IMR-90 (cell line): ENCODE measurements around the gene AKAP8L. TPM values are rescaled to one million over a fixed set of nuclear protein-coding genes. Genes with fewer than 3 reads are reported as not detected.

Source experiments
- ATAC-seq: fragments of 200-7000 bp; cut with Tn5 transposase; 2 replicates; pipeline ENCODE4 v1.9.1; 2020; ENCODE audit warnings: low read depth, mild to moderate bottlenecking, moderate library complexity
- BruUV-seq: library from RNA; stranded (reverse); fragments of 400-500 nt; replicated peaks from 2 replicates; lab custom pipeline; 2021; lab: Mats Ljungman, UMichigan
- CTCF ChIA-PET: fragments of 300-600 bp; formaldehyde crosslinking; extraction: SDS; loops from one replicate; lab custom pipeline; 2021; ENCODE audit warnings: antibody characterized with exemption; lab: Yijun Ruan, JAX
- POLR2A ChIA-PET: fragments of 300-600 bp; sonication (Branson Sonifier 250); formaldehyde crosslinking; loops from one replicate; lab custom pipeline; 2022; ENCODE audit warnings: antibody characterized with exemption; ENCODE audit not compliant: unreplicated experiment; lab: Charles Lee
- DNase-seq: peaks from one replicate; pipeline ENCODE4 v3.0.0; 2013
- H2AFZ ChIP-seq: replicated peaks from 2 replicates; pipeline ENCODE3; 2013; ENCODE audit warnings: low read length, mild to moderate bottlenecking; ENCODE audit not compliant: poor library complexity
- H2AK5ac ChIP-seq: 2 replicates; pipeline ENCODE4 v1.6.1; 2013; ENCODE audit warnings: low read depth, low read length, inconsistent platforms
- H2AK9ac ChIP-seq: replicated peaks from 2 replicates; pipeline ENCODE3; 2013; ENCODE audit warnings: mild to moderate bottlenecking, low read depth, low read length, moderate library complexity; ENCODE audit not compliant: poor library complexity
- H2BK120ac ChIP-seq: 2 replicates; pipeline ENCODE4 v1.6.1; 2013; ENCODE audit warnings: low read depth, low read length, inconsistent platforms
- H2BK15ac ChIP-seq: 3 replicates; pipeline ENCODE4 v1.6.1; 2013; ENCODE audit warnings: low read depth, low read length, inconsistent platforms
- H2BK20ac ChIP-seq: 2 replicates; pipeline ENCODE4 v1.6.1; 2013; ENCODE audit warnings: low read depth, mild to moderate bottlenecking, inconsistent platforms, low read length, moderate library complexity
- H2BK5ac ChIP-seq: 2 replicates; pipeline ENCODE4 v1.6.1; 2013; ENCODE audit warnings: mild to moderate bottlenecking, low read depth, low read length, inconsistent platforms; ENCODE audit not compliant: poor library complexity, severe bottlenecking
- H3K14ac ChIP-seq: replicated peaks from 2 replicates; pipeline ENCODE4 v1.6.1; 2013; ENCODE audit warnings: low read depth, low read length, inconsistent platforms
- H3K18ac ChIP-seq: 2 replicates; pipeline ENCODE4 v1.6.1; 2013; ENCODE audit warnings: low read depth, low read length, control low read depth
- H3K23ac ChIP-seq: 2 replicates; pipeline ENCODE4 v1.6.1; 2013; ENCODE audit warnings: low read depth, low read length, inconsistent platforms
- H3K27ac ChIP-seq: 2 replicates; pipeline ENCODE4 v1.5.1; 2013; ENCODE audit warnings: mild to moderate bottlenecking, control low read depth, low read length; ENCODE audit not compliant: insufficient read depth
- H3K27me3 ChIP-seq: 2 replicates; pipeline ENCODE4 v1.6.1; 2013; ENCODE audit warnings: low read length; ENCODE audit not compliant: control insufficient read depth, insufficient read depth
- H3K36me3 ChIP-seq: 2 replicates; pipeline ENCODE4 v1.6.1; 2013; ENCODE audit warnings: low read length, mixed read lengths; ENCODE audit not compliant: control insufficient read depth, insufficient read depth
- H3K4ac ChIP-seq: 2 replicates; pipeline ENCODE4 v1.6.1; 2013; ENCODE audit warnings: low read depth, low read length, inconsistent platforms
- H3K4me1 ChIP-seq: 2 replicates; pipeline ENCODE4 v1.6.1; 2013; ENCODE audit warnings: low read length, mixed read lengths; ENCODE audit not compliant: control insufficient read depth, insufficient read depth
- H3K4me2 ChIP-seq: 2 replicates; pipeline ENCODE4 v1.6.1; 2013; ENCODE audit warnings: low read depth, mild to moderate bottlenecking, control low read depth, low read length, moderate library complexity
- H3K4me3 ChIP-seq: 2 replicates; pipeline ENCODE4 v1.5.1; 2013; ENCODE audit warnings: low read depth, mild to moderate bottlenecking, control low read depth, low read length, moderate library complexity; ENCODE audit not compliant: insufficient read depth
- H3K56ac ChIP-seq: 2 replicates; pipeline ENCODE4 v1.6.1; 2013; ENCODE audit warnings: low read length, inconsistent platforms; ENCODE audit not compliant: insufficient read depth; ENCODE audit errors: extremely low read depth
- H3K79me1 ChIP-seq, 2 experiments: 2 replicates each; pipeline ENCODE4 v1.6.1; 2013; ENCODE audit warnings: low read length in 2 of 2, inconsistent platforms in 1 of 2, low read depth in 1 of 2
- H3K9ac ChIP-seq: 2 replicates; pipeline ENCODE4 v1.6.1; 2013; ENCODE audit warnings: low read depth, low read length, control low read depth
- H3K9me1 ChIP-seq: 2 replicates; pipeline ENCODE4 v1.6.1; 2013; ENCODE audit warnings: low read length, inconsistent platforms; ENCODE audit not compliant: insufficient read depth
- H3K9me3 ChIP-seq: 2 replicates; pipeline ENCODE4 v1.6.1; 2013; ENCODE audit warnings: low read length; ENCODE audit not compliant: control insufficient read depth, insufficient read depth
- H4K20me1 ChIP-seq: 2 replicates; pipeline ENCODE4 v1.6.1; 2013; ENCODE audit warnings: low read length, inconsistent platforms; ENCODE audit not compliant: insufficient read depth
- H4K5ac ChIP-seq: 2 replicates; pipeline ENCODE4 v1.6.1; 2013; ENCODE audit warnings: mild to moderate bottlenecking, low read depth, low read length, control low read depth
- H4K8ac ChIP-seq, 2 experiments: 2 replicates each; pipeline ENCODE4 v1.6.1; 2013; ENCODE audit warnings: low read depth in 2 of 2, low read length in 2 of 2, control low read depth in 1 of 2, inconsistent platforms in 1 of 2
- H4K91ac ChIP-seq: 2 replicates; pipeline ENCODE4 v1.6.1; 2013; ENCODE audit warnings: low read depth, low read length, inconsistent platforms; ENCODE audit not compliant: insufficient read depth
- BHLHE40 ChIP-seq: fragments of 150-350 bp; IDR thresholded peaks from 2 replicates; pipeline ENCODE4 v1.6.1; 2016; ENCODE audit warnings: mild to moderate bottlenecking, low read depth, low read length
- CTCF ChIP-seq: conservative IDR thresholded peaks from 2 replicates; pipeline ENCODE4 v1.5.1; 2012; ENCODE audit warnings: mild to moderate bottlenecking, low read depth, low read length, improper control_type of control experiment
- ELK1 ChIP-seq: fragments of 150-350 bp; IDR thresholded peaks from 2 replicates; pipeline ENCODE4 v1.6.1; 2016; ENCODE audit warnings: low read depth, mild to moderate bottlenecking, low read length, moderate library complexity, borderline replicate concordance
- MAFK ChIP-seq: IDR thresholded peaks from 2 replicates; pipeline ENCODE4 v1.6.1; 2012; ENCODE audit warnings: low read depth, low read length, improper control_type of control experiment
- MAZ ChIP-seq: IDR thresholded peaks from 2 replicates; pipeline ENCODE4 v1.6.1; 2012; ENCODE audit warnings: low read depth, mild to moderate bottlenecking, low read length, improper control_type of control experiment, moderate library complexity, borderline replicate concordance
- MXI1 ChIP-seq: IDR thresholded peaks from 2 replicates; pipeline ENCODE4 v1.6.1; 2012; ENCODE audit warnings: low read depth, mild to moderate bottlenecking, low read length, moderate library complexity, borderline replicate concordance
- NFE2L2 ChIP-seq: fragments of 150-350 bp; IDR thresholded peaks from 2 replicates; pipeline ENCODE4 v1.6.1; 2016; ENCODE audit warnings: low read depth, mild to moderate bottlenecking, low read length
- POLR2A ChIP-seq: IDR thresholded peaks from 2 replicates; pipeline ENCODE4 v1.6.1; 2012; ENCODE audit warnings: mild to moderate bottlenecking, low read depth, low read length
- RAD21 ChIP-seq: IDR thresholded peaks from 2 replicates; pipeline ENCODE4 v1.6.1; 2012; ENCODE audit warnings: low read length, improper control_type of control experiment
- RCOR1 ChIP-seq: IDR thresholded peaks from 2 replicates; pipeline ENCODE4 v1.6.1; 2012; ENCODE audit warnings: mild to moderate bottlenecking, low read length, improper control_type of control experiment; ENCODE audit not compliant: insufficient replicate concordance
- RFX5 ChIP-seq: IDR thresholded peaks from 2 replicates; pipeline ENCODE4 v1.8.0; 2012; ENCODE audit warnings: low read depth, mild to moderate bottlenecking, low read length, moderate library complexity
- SMC3 ChIP-seq: fragments of 150-350 bp; IDR thresholded peaks from 2 replicates; pipeline ENCODE4 v1.6.1; 2016; ENCODE audit warnings: low read depth, mild to moderate bottlenecking, antibody characterized with exemption, low read length, moderate library complexity
- USF2 ChIP-seq: fragments of 150-350 bp; IDR thresholded peaks from 2 replicates; pipeline ENCODE4 v1.6.1; 2017; ENCODE audit warnings: mild to moderate bottlenecking, antibody characterized with exemption, low read length, low read depth
- WGBS, 2 experiments: methylation state at CpG; one replicate each; pipeline versions ENCODE4 v1.1.5 to v1.1.7; 2013; ENCODE audit warnings: missing lambda C conversion rate in 2 of 2; ENCODE audit not compliant: insufficient read length in 1 of 2; ENCODE audit errors: extremely low coverage in 2 of 2; 5-methylcytosine and 5-hydroxymethylcytosine counted together
- dilution Hi-C: fragments of 300-500 bp; cut with HindIII; formaldehyde crosslinking; loops from one replicate; pipeline ENCODE4 v1.14.3; 2018; ENCODE audit warnings: low sequenced_read_pairs; ENCODE audit not compliant: unreplicated experiment
- in situ Hi-C: fragments of 300-500 bp; cut with MboI; formaldehyde crosslinking; loops from 3 replicates; pipeline ENCODE4 v1.14.3; 2019; ENCODE audit warnings: low sequenced_read_pairs, inconsistent platforms, mixed read lengths
- intact Hi-C: fragments of 100-400 bp; cut with micrococcal nuclease; formaldehyde crosslinking; loops from 2 replicates; pipeline ENCODE4 v1.10.0; 2022
- polyA plus RNA-seq, 3 experiments: library from polyadenylated mRNA; depleted of rRNA; stranded (reverse); fragments of >200 nt; gene quantifications; 2 replicates each; pipeline ENCODE4 v1.2.3, GENCODE V29; 2012; ENCODE audit warnings: low replicate concordance in 1 of 3
- total RNA-seq: library from RNA; depleted of rRNA; stranded (reverse); fragments of >200 nt; gene quantifications from 2 replicates; pipeline ENCODE4 v1.2.3, GENCODE V29; 2012

Gene AKAP8L
- total and polyA plus RNA-seq, 2 of the 4 experiments (the other 2 are of a cell fraction), result 43.1 to 44.6 TPM

- no peak for TF ChIP-seq RFX5
Observed at GRCh38 chr19:15442142-15442920, 23.5 kb upstream of the AKAP8L start (continued).

GRCh38 chr19:15441317-15441716, 22.5 kb upstream of the AKAP8L start:
- Histone ChIP-seq H3K9me3 (no peaks in the 10 kb centered on the region), H3K27ac (no peak overlapping the region), H3K23ac (no peak overlapping the region), H3K4me2 (no peak overlapping the region), H3K36me3 (no peaks in the 10 kb centered on the region), H4K91ac (no peak overlapping the region), H2AK5ac (no peak overlapping the region), H2BK120ac (no peak overlapping the region), H3K4me3 (no peak overlapping the region), H3K9ac (no peak overlapping the region), H4K8ac (no peak overlapping the region), H4K5ac (no peak overlapping the region), H2BK20ac (no peak overlapping the region), H3K9me1 (no peaks in the 10 kb centered on the region), H2AK9ac (no peak overlapping the region), H3K56ac (no peak overlapping the region), H3K4me1 (peaks cover 13% of the 10 kb centered on the region), H3K14ac (no peak overlapping the region), H2AFZ (no peak overlapping the region), H2BK15ac (no peak overlapping the region), H3K27me3 (no peaks in the 10 kb centered on the region), H3K18ac (no peak overlapping the region), H2BK5ac (no peak overlapping the region), H3K4ac (no peak overlapping the region), H3K79me1 (no peaks in the 10 kb centered on the region; a peak in 1 of 4 replicates), H4K20me1 (no peaks in the 10 kb centered on the region)
- DNase-seq (no peak), ATAC-seq (no peak)
- WGBS, 2 experiments, result no CpG with 5 or more reads among the region's 3 CpGs
- intact Hi-C loops (no loop called here), in situ Hi-C loops (loop anchor here (25.0 kb wide), 1 partner anchor 879 kb away; the partner anchor contains the start of gene NDUFB7), dilution Hi-C loops (no loop called here)
- CTCF ChIA-PET, result no interaction called here
- BruUV-seq, result no TSS peak
- POLR2A ChIA-PET, result no interaction called here
- TF ChIP-seq POLR2A, result no peak
- no peak for TF ChIP-seq RCOR1
- TF ChIP-seq BHLHE40, result no peak
- TF ChIP-seq RAD21, result no peak
- no peak for TF ChIP-seq NFE2L2
- TF ChIP-seq MXI1, result no peak
- no peak for TF ChIP-seq MAZ
- no peak for TF ChIP-seq RFX5
- no peak for TF ChIP-seq CTCF
- no peak for TF ChIP-seq ELK1
- no peak for TF ChIP-seq MAFK
- TF ChIP-seq SMC3, result no peak
- no peak for TF ChIP-seq USF2
